K562 (cell line): ENCODE data around the gene DAZAP1. TPM values are rescaled to one million over a fixed set of nuclear protein-coding genes. Genes with fewer than 3 reads are reported as not detected.
A peak's percentile ranks its signal among the peaks of the same experiment; 100 is the strongest.

Source experiments
- CREBBP ChIP-seq: IDR thresholded peaks from one replicate; pipeline ENCODE4 v1.6.1; 2012; ENCODE audit warnings: low read depth, mild to moderate bottlenecking, control low read depth, inconsistent platforms, low read length
- FOXK1 ChIP-seq: sonication (generic); formaldehyde crosslinking; IDR thresholded peaks from 2 replicates; pipeline ENCODE4 v1.8.0; 2022; ENCODE audit warnings: missing genetic modification reagents, mild to moderate bottlenecking, borderline replicate concordance
- FOXP1 ChIP-seq: sonication (generic); formaldehyde crosslinking; IDR thresholded peaks from 2 replicates; pipeline ENCODE4 v1.8.0; 2022; ENCODE audit warnings: mild to moderate bottlenecking, missing genetic modification reagents
- GATA2 ChIP-seq: sonication (generic); formaldehyde crosslinking; IDR thresholded peaks from 2 replicates; pipeline ENCODE4 v1.4.0; 2020; ENCODE audit warnings: mild to moderate bottlenecking, missing genetic modification reagents
- HBP1 ChIP-seq: fragments of 450-650 bp; formaldehyde crosslinking; IDR thresholded peaks from 2 replicates; pipeline ENCODE4 v1.4.0; 2022; ENCODE audit warnings: missing genetic modification characterization
- KLF13 ChIP-seq: fragments of 450-650 bp; IDR thresholded peaks from 2 replicates; pipeline ENCODE4 v1.6.1; 2016; ENCODE audit warnings: missing genetic modification characterization, low read depth, mild to moderate bottlenecking, missing compliant biosample characterization, moderate library complexity, borderline replicate concordance
- MXD1 ChIP-seq: fragments of 250-450 bp; sonication (Bioruptor Pico); IDR thresholded peaks from 2 replicates; pipeline ENCODE4 v1.8.0; 2021; ENCODE audit warnings: borderline replicate concordance, mild to moderate bottlenecking, moderate library complexity; ENCODE audit not compliant: poor library complexity, severe bottlenecking
- NR4A1 ChIP-seq, 2 experiments: fragments of 250-450 bp in 1 of 2; fragments of 450-650 bp in 1 of 2; sonication (Bioruptor Pico) in 1 of 2; IDR thresholded peaks; 2 replicates each; pipeline versions ENCODE4 v1.4.0 to v1.6.1; 2016 to 2020; ENCODE audit warnings: mild to moderate bottlenecking in 2 of 2, missing compliant biosample characterization in 1 of 2, missing genetic modification characterization in 1 of 2, moderate library complexity in 1 of 2
- RBM25 ChIP-seq: fragments of 200-400 bp; formaldehyde crosslinking; IDR thresholded peaks from 2 replicates; pipeline ENCODE4 v1.6.1; 2018; ENCODE audit warnings: low read length, low read depth, moderate library complexity; ENCODE audit not compliant: severe bottlenecking
- RBM39 ChIP-seq: fragments of 200-400 bp; formaldehyde crosslinking; optimal IDR thresholded peaks from 2 replicates; pipeline ENCODE3; 2018; ENCODE audit warnings: low read depth, low read length
- SMC3 ChIP-seq: conservative IDR thresholded peaks from 2 replicates; pipeline ENCODE4 v1.6.1; 2011; ENCODE audit warnings: low read depth, low read length, improper control_type of control experiment; ENCODE audit not compliant: insufficient read depth
- SREBF1 ChIP-seq: fragments of 150-350 bp; IDR thresholded peaks from 2 replicates; pipeline ENCODE4 v1.6.1; 2014; ENCODE audit warnings: antibody characterized with exemption, low read depth, low read length, borderline replicate concordance
- ZBTB1 ChIP-seq: sonication (generic); formaldehyde crosslinking; IDR thresholded peaks from 2 replicates; pipeline ENCODE4 v1.8.1; 2023; ENCODE audit warnings: missing genetic modification reagents, low read depth, mild to moderate bottlenecking, borderline replicate concordance
- ZC3H4 ChIP-seq: sonication (generic); formaldehyde crosslinking; IDR thresholded peaks from 2 replicates; pipeline ENCODE4 v1.9.0; 2021; ENCODE audit warnings: missing genetic modification reagents, borderline replicate concordance
- ZNF407 ChIP-seq: fragments of 450-650 bp; IDR thresholded peaks from 2 replicates; pipeline ENCODE4 v1.6.1; 2016; ENCODE audit warnings: low read depth
- ZNF561 ChIP-seq: fragments of 450-650 bp; formaldehyde crosslinking; conservative IDR thresholded peaks from 2 replicates; pipeline ENCODE4 v1.4.0; 2020; ENCODE audit warnings: mild to moderate bottlenecking, moderate library complexity
- polyA plus RNA-seq, 8 experiments: library from polyadenylated mRNA; depleted of rRNA in 4 of 8; stranded (reverse) in 5 of 8; unstranded in 3 of 8; fragments of >200 nt; fragmentation: Nextera tagmentation in 2 of 8; fragmentation: Illumina TruSeq in 1 of 8; extraction: Ambion mirVana in 2 of 8; extraction: Trizol in 1 of 8; gene quantifications; 2 replicates each; pipeline versions ENCODE4 v1.2.1 to v1.2.3, GENCODE V29; 2011 to 2014; ENCODE audit warnings: inconsistent platforms in 1 of 8, missing spikeins in 1 of 8
- total RNA-seq, 7 experiments: library from RNA; depleted of rRNA in 6 of 7; stranded (reverse); fragments of >200 nt in 6 of 7; fragmentation: Illumina TruSeq in 2 of 7; extraction: Trizol in 2 of 7; gene quantifications; 2 replicates each; pipeline versions ENCODE4 v1.2.1 to v1.2.3, GENCODE V29; 2011 to 2021; ENCODE audit warnings: low replicate concordance in 1 of 7

Gene DAZAP1
- total and polyA plus RNA-seq, 9 of the 15 experiments (the other 6 are each of a cell fraction or from before 2014, with no cell fraction given), result 10.8 to 289 (median 142) TPM

GRCh38 chr19:1406774-1407527, 435 bp upstream of the DAZAP1 start (continued):
- TF ChIP-seq ZNF407, result no peak; the same call in 1 of the 2 replicates
- TF ChIP-seq NR4A1 (CRISPR knock-in tag; IDR thresholded peaks at IDR 0.05), result peak; percentile 47; the same call in 1 of the 2 replicates
- TF ChIP-seq NR4A1 (tag; IDR thresholded peaks at IDR 0.05), result peak; percentile 89
- no peak for TF ChIP-seq RBM39
- TF ChIP-seq MXD1 (CRISPR knock-in tag), result peak; percentile 60
- TF ChIP-seq SREBF1, result 0 out of 2 replicates have a peak, but pooled peaks have one; percentile 19
- TF ChIP-seq RBM25, result no peak
- peak; percentile 89; the same call in 1 of the 2 replicates for TF ChIP-seq KLF13 (tag)
- no peak for TF ChIP-seq HBP1 (CRISPR knock-in tag)
- TF ChIP-seq FOXK1 (CRISPR knock-in tag), result peak; percentile 79; the same call in 1 of the 2 replicates
- TF ChIP-seq SMC3, result 0 out of 2 replicates have a peak, but pooled peaks have one; percentile 18
- TF ChIP-seq ZNF561, result no peak
- no peak for TF ChIP-seq ZC3H4
- no peak for TF ChIP-seq CREBBP
- TF ChIP-seq GATA2 (CRISPR knock-in tag), result no peak
- TF ChIP-seq ZBTB1 (CRISPR knock-in tag), result peak; percentile 83
- TF ChIP-seq FOXP1 (CRISPR knock-in tag), result peak; percentile 61
